Motor neuron (in vitro differentiated cells): ENCODE results near the gene TOMM7. TPM values are rescaled to one million over a fixed set of nuclear protein-coding genes. Genes with fewer than 3 reads are reported as not detected.
A peak's percentile ranks its signal among the peaks of the same experiment; 100 is the strongest.

Source experiments
- ATAC-seq, 8 experiments: fragments of 200-7000 bp; cut with Tn5 transposase; replicated peaks in 6 of 8; 2 replicates each; pipeline ENCODE4 v1.8.0; 2021; ENCODE audit warnings: mild to moderate bottlenecking in 8 of 8, moderate library complexity in 8 of 8
- H3K27ac ChIP-seq, 2 donors: fragments of 250-450 bp; sonication (Bioruptor Pico); 2 replicates each; pipeline ENCODE4 v1.9.0; 2021; ENCODE audit warnings: antibody characterized with exemption in 2 of 2, mild to moderate bottlenecking in 2 of 2, moderate library complexity in 1 of 2
- H3K4me1 ChIP-seq, 2 donors: fragments of 250-450 bp; sonication (Bioruptor Pico); replicated peaks in 1 of 2; 2 replicates each; pipeline ENCODE4 v1.6.1; 2021; ENCODE audit warnings: antibody characterized with exemption in 2 of 2, mild to moderate bottlenecking in 2 of 2, moderate library complexity in 1 of 2
- H3K4me3 ChIP-seq, 5 donors: fragments of 250-450 bp; sonication (Bioruptor Pico); 2 replicates each; pipeline ENCODE4 v1.9.0; 2021; ENCODE audit warnings: antibody characterized with exemption in 5 of 5, mild to moderate bottlenecking in 5 of 5, moderate library complexity in 4 of 5
- WGBS, 10 experiments: fragments of 450-650 bp; shearing (Covaris generic); methylation state at CpG; one replicate each; pipeline ENCODE4 v1.0.0; 2022; 5-methylcytosine and 5-hydroxymethylcytosine counted together
- in situ Hi-C, 9 experiments: fragments of 400-800 bp; cut with MboI; loops; one replicate each; pipeline ENCODE4 v1.15.0; 2021; ENCODE audit warnings: low sequenced_read_pairs in 9 of 9, low pct_unique_long_range_greater_than_20kb in 2 of 9; ENCODE audit not compliant: unreplicated experiment in 9 of 9
- total RNA-seq, 8 experiments: library from RNA; unstranded; fragments of 300-600 nt; gene quantifications; 2 replicates each; pipeline versions ENCODE4 v1.2.3 to v1.2.4, GENCODE V29; 2022

TOMM7 gene
- total RNA-seq, 8 experiments from 2014 or later = 153 to 386 (median 246) TPM

- WGBS, 10 experiments = 15 to 89% (median 65%) methylated on average over 1 to 2 of the region's 2 CpGs
- ATAC-seq = no peak
- peaks cover 8% of the 10 kb centered on the region in 2 donors for H3K4me1 ChIP-seq
- no peak overlapping the region for H3K4me3 ChIP-seq
- in situ Hi-C loops = no loop called here
- no peak overlapping the region for H3K27ac ChIP-seq
Observed at GRCh38 chr7:22833113-22833855, 10.6 kb upstream of the TOMM7 start.

DNA sequence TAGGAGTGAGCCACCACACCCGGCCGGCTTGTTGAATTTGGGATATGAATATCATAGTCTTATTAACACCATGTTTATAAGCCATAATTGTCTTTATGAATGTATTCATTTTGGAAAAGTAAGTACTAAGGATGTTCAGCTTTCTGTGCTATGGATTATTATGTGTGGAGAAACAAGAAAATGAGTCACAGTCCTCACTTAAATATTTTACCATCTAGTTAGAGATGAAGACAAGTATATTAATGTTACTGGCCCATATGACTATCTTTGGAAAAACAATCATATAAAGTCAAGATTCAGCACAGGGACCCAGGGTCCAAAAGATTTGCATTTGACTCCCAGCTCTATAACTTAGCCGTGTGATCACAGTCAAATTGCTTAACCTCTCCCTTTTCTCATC, 9.8 kb upstream of the TOMM7 start:
- in situ Hi-C loops = no loop called here
- no peak overlapping the region for H3K27ac ChIP-seq
- 0 to 85% (median 77%) methylated on average over 1 to 3 of the region's 3 CpGs; no CpG with 5 or more reads in 3 of the 10 experiments for WGBS, 10 experiments
- H3K4me1 ChIP-seq = peaks cover 8% of the 10 kb centered on the region in 2 donors
- ATAC-seq = peak in 3 of 8 experiments; percentile 51 to 87 (median 77)
- no peak overlapping the region for H3K4me3 ChIP-seq

DNA sequence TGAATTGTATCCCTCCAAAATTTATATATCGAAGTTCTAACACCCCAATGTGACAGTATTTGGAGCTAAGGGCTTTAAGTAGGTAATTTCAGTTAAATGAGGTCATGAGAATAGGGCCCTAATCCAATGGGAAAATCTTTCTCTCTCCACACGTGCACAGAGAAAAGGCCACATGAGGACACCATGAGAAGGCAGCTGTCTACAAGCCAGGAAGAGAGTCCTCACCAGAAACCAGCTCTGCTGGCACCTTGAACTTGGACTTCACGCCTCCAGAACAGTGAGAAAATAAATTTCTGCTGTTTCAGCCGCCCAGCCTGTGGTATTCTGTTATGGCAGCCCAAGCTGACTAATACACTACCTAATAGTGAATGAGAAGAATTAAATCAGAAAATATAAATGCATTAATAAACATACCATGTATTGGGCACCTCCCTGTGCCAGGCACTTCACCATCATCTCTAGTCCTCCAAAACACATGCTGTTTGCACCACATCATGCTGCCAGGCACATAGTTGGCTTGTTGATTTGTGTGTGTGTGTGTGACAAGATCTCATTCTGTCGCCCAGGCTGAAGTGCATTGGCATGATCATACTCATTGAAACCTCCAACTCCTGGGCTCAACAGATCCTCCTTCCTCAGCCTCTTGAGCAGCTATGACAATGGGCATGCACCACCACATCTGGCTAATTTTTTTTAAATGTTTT, 9.1 kb upstream of the TOMM7 start:
- ATAC-seq = no peak
- Histone ChIP-seq H3K4me3 (no peak overlapping the region), H3K4me1 (peaks cover 8% of the 10 kb centered on the region in 2 donors), H3K27ac (no peak overlapping the region)
- 40 to 96% (median 74%) methylated on average over 1 to 5 of the region's 5 CpGs for WGBS, 10 experiments
- in situ Hi-C loops = no loop called here

DNA sequence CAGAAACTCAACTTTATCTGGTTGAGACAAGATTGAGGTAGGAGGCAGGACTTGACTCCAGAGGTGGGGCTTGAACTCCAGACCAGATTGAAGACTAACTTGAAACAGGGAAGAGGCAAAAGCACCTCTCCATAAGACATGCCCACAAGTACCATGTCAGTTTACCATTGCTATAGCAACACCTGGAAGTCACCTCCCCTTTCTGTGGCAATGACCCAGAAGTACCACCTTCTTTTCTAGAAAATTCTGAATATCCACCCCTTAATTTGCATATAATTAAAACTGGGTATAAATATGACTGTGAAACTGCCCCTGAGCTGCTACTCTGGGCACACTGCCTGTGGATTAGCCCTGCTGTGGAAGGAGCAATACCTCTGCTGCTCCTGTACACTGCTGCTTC, 4.9 kb upstream of the TOMM7 start:
- no peak overlapping the region for H3K27ac ChIP-seq
- in situ Hi-C loops = no loop called here
- no peak overlapping the region for H3K4me3 ChIP-seq
- H3K4me1 ChIP-seq = peaks cover 5 to 6% of the 10 kb centered on the region in 2 donors
- no peak for ATAC-seq

- H3K4me3 ChIP-seq = no peak overlapping the region
- ATAC-seq = no peak
- no peak overlapping the region for H3K27ac ChIP-seq
- peaks cover 6% of the 10 kb centered on the region in 2 donors for H3K4me1 ChIP-seq
- in situ Hi-C loops = no loop called here
- 0 to 100% (median 60%) methylated on average over 1 to 2 of the region's 2 CpGs; no CpG with 5 or more reads in 1 of the 10 experiments for WGBS, 10 experiments
Observed at GRCh38 chr7:22826593-22826992, 3.9 kb upstream of the TOMM7 start.

DNA sequence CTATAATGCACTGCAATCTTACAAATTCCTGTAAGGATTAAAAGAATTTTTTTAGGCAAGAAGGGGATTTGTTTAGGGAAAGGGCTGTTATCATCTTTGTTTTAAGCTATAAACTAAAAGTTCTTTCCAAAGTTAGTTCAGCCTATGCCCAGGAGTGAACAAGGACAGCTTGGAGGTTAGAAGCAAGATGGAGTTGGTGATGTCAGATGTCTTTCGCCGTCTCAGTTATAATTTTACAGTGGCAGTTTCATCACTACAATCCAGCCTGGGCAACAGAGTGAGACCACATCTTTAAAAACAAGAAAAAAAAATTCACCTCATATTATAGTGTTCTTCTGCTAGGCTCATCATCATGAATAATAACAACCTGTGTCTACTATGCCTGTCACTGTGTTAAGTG, 2.1 kb upstream of the TOMM7 start:
- H3K4me3 ChIP-seq = no peak overlapping the region
- no peak overlapping the region for H3K27ac ChIP-seq
- 70 to 100% (median 93%) methylated on average over 1 to 2 of the region's 2 CpGs for WGBS, 10 experiments
- in situ Hi-C loops = loop anchor here in 1 of 9 experiments (25.0 kb wide), 1 partner anchor 262 kb away; no protein-coding TSS in a partner anchor
- no peak for ATAC-seq
- H3K4me1 ChIP-seq = peaks cover 14 to 17% of the 10 kb centered on the region in 2 donors

DNA sequence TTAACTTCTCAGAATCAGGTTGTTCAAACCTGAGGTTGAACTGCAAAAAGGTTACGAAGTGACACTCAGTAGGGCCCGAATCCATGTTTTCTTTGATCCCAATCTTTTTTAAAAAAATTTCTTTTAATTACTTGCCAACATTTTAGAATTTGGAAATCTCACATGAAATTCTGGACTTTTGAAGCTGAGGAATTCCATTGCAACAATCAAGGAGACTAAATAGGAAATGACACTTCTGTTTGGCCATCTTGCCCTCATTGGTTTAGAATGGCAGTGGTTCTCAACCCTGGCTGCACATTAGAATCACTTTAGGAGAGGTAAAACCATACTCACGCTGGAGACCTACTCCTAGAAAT, 471 bp upstream of the TOMM7 start:
- in situ Hi-C loops = loop anchor here in 1 of 9 experiments (25.0 kb wide), 1 partner anchor 261 kb away; no protein-coding TSS in a partner anchor
- H3K27ac ChIP-seq = peak overlapping the region in 1 of 2 donors; percentile 71
- H3K4me1 ChIP-seq = peaks cover 14 to 17% of the 10 kb centered on the region in 2 donors
- H3K4me3 ChIP-seq = peak overlapping the region; percentile 66 to 87 (median 75)
- WGBS, 10 experiments = 0 to 100% (median 30%) methylated on average over 1 to 3 of the region's 3 CpGs; no CpG with 5 or more reads in 1 of the 10 experiments
- peak in 6 of 8 experiments; percentile 1 to 15 (median 4) for ATAC-seq

DNA sequence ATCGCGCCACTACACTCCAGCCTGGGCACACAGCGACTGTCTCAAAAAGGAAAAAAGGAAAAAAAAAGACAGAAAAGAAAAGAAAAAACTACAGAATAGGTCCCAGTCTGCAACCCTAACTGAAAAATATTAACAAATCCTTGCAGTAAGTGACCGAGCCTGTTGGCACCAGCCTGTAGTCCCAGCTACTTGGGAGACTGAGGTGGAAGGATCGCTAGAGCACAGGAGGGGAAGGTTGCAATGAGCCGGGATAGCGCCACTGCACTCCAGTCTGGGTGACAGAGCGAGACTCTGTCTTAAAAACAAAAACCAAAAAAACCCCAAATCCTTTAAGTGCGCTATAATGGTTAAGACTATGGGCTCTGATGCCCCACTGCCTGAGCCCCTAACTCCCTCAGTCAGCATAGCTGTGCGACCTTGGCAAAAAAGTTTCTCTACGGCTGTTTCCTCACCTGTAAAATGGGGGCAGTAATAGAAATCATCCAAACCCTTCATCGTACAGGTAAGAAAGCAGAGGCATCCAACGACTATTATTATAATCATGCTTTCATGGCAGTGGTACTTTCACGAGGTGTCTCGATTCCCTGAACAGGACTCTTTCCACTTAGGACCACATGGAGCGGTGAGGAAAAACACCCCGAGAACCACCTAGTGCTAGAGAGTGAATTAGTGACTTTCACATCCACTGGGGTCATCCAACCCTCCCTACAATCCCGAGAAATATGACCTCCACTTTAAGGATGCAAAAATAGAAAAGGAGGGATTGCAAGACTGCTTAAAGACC, 755 bp downstream of the TOMM7 start:
- ATAC-seq = peak; percentile 16 to 39 (median 23)
- peak overlapping the region; percentile 74 to 85 for H3K27ac ChIP-seq
- 0 to 50% (median 18%) methylated on average over 2 to 14 of the region's 18 CpGs for WGBS, 10 experiments

GRCh38 chr7:22819476-22819875, 3.2 kb downstream of the TOMM7 start:
- 50 to 100% (median 89%) methylated on average over 1 to 3 of the region's 4 CpGs; no CpG with 5 or more reads in 2 of the 10 experiments for WGBS, 10 experiments
- no peak overlapping the region for H3K4me3 ChIP-seq
- peaks cover 14 to 17% of the 10 kb centered on the region in 2 donors for H3K4me1 ChIP-seq
- no peak overlapping the region for H3K27ac ChIP-seq
- in situ Hi-C loops = loop anchor here in 1 of 9 experiments (25.0 kb wide), 1 partner anchor 257 kb away; no protein-coding TSS in a partner anchor
- no peak for ATAC-seq

More for the DNA sequence above, 755 bp downstream of the TOMM7 start:
- Histone ChIP-seq H3K4me3 (peak overlapping the region; percentile 66 to 87 (median 75)), H3K4me1 (peaks cover 14 to 17% of the 10 kb centered on the region in 2 donors)
- in situ Hi-C loops = loop anchor here in 1 of 9 experiments (25.0 kb wide), 1 partner anchor 260 kb away; no protein-coding TSS in a partner anchor

GRCh38 chr7:22814261-22815208, 8.1 kb downstream of the TOMM7 start:
- Histone ChIP-seq H3K4me1 (peaks cover 3 to 5% of the 10 kb centered on the region in 2 donors), H3K27ac (no peak overlapping the region), H3K4me3 (no peak overlapping the region)
- WGBS, 10 experiments = 73 to 100% (median 96%) methylated on average over 1 to 9 of the region's 10 CpGs; no CpG with 5 or more reads in 1 of the 10 experiments
- peak in 2 of 8 experiments; percentile 51 to 52 for ATAC-seq
- in situ Hi-C loops = loop anchor here in 1 of 9 experiments (25.0 kb wide), 1 partner anchor 252 kb away; no protein-coding TSS in a partner anchor

- 46 to 100% (median 79%) methylated on average over 2 to 3 of the region's 3 CpGs; no CpG with 5 or more reads in 3 of the 10 experiments for WGBS, 10 experiments
- no peak overlapping the region for H3K27ac ChIP-seq
Observed at GRCh38 chr7:22812353-22812752, 10.3 kb downstream of the TOMM7 start.

More at GRCh38 chr7:22812353-22812752, 10.3 kb downstream of the TOMM7 start:
- peaks cover 3 to 5% of the 10 kb centered on the region in 2 donors for H3K4me1 ChIP-seq
- H3K4me3 ChIP-seq = no peak overlapping the region
- peak in 4 of 8 experiments; percentile 35 to 81 (median 48) for ATAC-seq
- in situ Hi-C loops = loop anchor here in 1 of 9 experiments (25.0 kb wide), 1 partner anchor 250 kb away; no protein-coding TSS in a partner anchor
